HG03460 (cell line): ENCODE data around the gene MYOF.
"Not testable (repeated sequence)": the region's sequence is repeated elsewhere in the genome, so short reads cannot be mapped to it uniquely, and the experiment has no call there.

Source experiments
- ATAC-seq: cut with Tn5 transposase; IDR thresholded peaks from one replicate; pipeline ENCODE4 v1.9.1; 2021; ENCODE audit not compliant: unreplicated experiment

Gene MYOF

GRCh38 chr10:93458821-93459257, 23.3 kb downstream of the MYOF start:
- no peak for ATAC-seq

- ATAC-seq, result no peak
Measured at GRCh38 chr10:93457511-93457910, 24.6 kb downstream of the MYOF start.

GRCh38 chr10:93456480-93456879, 25.7 kb downstream of the MYOF start:
- no peak for ATAC-seq

GRCh38 chr10:93454736-93455135, 27.4 kb downstream of the MYOF start:
- no peak for ATAC-seq

- ATAC-seq, result no peak
Measured at GRCh38 chr10:93454146-93454545, 28.0 kb downstream of the MYOF start.

GRCh38 chr10:93452143-93452542, 30.0 kb downstream of the MYOF start:
- ATAC-seq, result no peak

GRCh38 chr10:93451244-93451947, 30.7 kb downstream of the MYOF start:
- no peak for ATAC-seq

GRCh38 chr10:93447970-93448369, 34.2 kb downstream of the MYOF start:
- no peak for ATAC-seq

- no peak for ATAC-seq
Measured at GRCh38 chr10:93447019-93447418, 35.1 kb downstream of the MYOF start.

GRCh38 chr10:93445978-93446720, 36.0 kb downstream of the MYOF start:
- no peak for ATAC-seq

- no peak for ATAC-seq
Measured at GRCh38 chr10:93445097-93445960, 36.8 kb downstream of the MYOF start.

- ATAC-seq, result no peak
Measured at GRCh38 chr10:93443481-93443880, 38.7 kb downstream of the MYOF start.

- not testable (repeated sequence) for ATAC-seq
Measured at GRCh38 chr10:93442721-93443120, 39.4 kb downstream of the MYOF start.

GRCh38 chr10:93440591-93441091, 41.5 kb downstream of the MYOF start:
- ATAC-seq, result no peak

GRCh38 chr10:93438613-93439253, 43.4 kb downstream of the MYOF start:
- ATAC-seq, result no peak

- ATAC-seq, result no peak
Measured at GRCh38 chr10:93437946-93438612, 44.1 kb downstream of the MYOF start.

GRCh38 chr10:93437086-93437945, 44.8 kb downstream of the MYOF start:
- ATAC-seq, result no peak

GRCh38 chr10:93436591-93437085, 45.5 kb downstream of the MYOF start:
- no peak for ATAC-seq
